Fibroblast of skin of back (primary cell): Measurements from ENCODE around the gene KRTAP10-10.
"Not testable (repeated sequence)": the region's sequence is repeated elsewhere in the genome, so short reads cannot be mapped to it uniquely, and the experiment has no call there.

Experiments
- DNase-seq: peaks from one replicate; pipeline ENCODE4 v3.0.0-alpha.2; 2013

Gene KRTAP10-10

DNA sequence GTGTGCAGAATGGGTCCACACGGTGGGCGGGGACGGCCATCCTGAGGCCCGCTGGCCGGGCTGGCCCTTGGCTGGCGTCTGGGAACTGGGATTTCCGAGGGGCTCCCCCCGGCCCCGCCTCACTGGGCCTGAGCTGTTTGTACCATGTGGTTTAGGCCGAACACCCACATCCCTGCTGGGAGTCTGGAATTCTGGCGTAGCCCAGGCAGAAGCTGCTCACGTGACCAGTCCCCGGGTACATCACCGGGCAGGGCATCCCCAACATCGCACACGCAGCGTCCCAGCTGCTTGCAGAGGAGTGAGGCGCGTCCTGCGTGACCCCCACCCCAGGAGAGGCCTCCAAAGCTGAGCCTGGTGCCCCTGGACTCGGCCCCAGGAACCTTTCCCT, 34.7 kb upstream of the KRTAP10-10 start:
- DNase-seq: no peak

DNA sequence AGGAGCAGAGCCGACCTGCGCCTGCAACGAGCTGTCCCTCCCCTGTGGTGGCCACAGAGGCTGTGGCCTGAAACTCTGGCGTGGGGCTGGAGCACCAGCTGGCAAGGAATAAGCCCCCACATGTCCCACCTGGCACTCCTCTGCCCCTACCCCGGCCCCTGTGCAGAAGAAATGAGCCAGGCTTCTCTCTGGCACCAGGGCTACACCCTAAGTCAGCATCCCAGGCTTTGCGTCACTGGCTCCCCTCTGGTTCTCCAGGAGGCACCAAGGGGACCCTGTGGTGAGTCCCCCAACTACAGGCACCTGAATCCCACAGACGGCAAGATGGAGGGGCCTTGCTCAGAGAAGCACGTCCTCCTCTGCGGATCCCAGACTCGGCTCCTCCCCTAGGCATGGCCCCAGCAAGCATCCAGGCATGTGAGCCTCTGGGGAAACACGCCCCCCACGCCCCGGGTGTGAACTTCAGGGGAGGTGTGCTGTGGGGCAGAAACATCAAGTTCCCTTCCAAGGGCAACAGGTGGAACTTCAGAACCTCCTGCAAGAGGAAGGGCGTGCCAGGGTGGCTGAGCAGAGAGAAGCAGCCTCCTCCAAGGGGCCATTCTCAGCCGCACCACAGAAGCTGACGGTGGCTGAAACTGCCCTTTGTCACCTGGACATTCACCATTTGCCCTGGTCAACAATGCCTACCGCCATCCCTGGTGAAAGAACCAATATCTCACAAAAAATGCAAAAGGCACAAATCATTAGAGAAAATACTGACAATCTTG, 33.9 kb upstream of the KRTAP10-10 start:
- DNase-seq: no peak

DNA sequence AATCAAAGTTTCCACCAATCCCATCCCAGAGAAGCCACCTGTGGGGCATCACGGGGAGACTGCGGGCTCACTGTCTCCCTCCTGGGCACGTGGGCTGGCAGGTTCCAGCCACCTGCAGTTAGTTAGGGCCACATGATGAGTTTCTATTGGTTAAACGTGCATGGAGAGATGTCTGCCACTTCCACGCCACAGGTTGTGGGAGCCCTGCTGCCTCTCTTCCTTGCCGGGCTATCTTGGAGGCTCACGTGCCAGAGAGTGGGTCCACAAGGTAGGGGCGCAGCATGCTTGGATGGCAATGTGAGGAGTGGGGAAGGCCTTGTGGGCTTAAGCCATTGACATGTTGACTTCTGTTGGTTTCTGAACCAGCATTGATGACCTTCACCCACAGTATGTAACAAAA, 33.2 kb upstream of the KRTAP10-10 start:
- no peak for DNase-seq

DNA sequence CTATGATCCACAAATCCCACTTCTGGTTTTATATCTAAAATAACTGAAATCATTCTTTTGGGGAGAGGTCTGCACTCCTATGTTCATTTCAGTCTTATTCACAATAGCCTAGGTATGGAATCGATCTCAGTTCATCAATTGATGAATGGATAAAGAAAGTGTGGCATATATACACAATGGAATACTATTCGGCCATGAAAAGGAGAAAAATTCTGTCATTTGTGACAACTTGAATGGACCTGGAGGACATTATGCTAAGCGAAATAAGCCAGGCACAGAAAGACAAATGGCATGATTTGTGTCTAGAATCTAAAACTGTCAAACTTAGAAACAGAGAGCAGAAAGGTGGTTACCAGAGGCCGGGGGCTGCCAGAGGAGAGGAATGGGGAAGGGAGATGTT, 30.7 kb upstream of the KRTAP10-10 start:
- no peak for DNase-seq

DNA sequence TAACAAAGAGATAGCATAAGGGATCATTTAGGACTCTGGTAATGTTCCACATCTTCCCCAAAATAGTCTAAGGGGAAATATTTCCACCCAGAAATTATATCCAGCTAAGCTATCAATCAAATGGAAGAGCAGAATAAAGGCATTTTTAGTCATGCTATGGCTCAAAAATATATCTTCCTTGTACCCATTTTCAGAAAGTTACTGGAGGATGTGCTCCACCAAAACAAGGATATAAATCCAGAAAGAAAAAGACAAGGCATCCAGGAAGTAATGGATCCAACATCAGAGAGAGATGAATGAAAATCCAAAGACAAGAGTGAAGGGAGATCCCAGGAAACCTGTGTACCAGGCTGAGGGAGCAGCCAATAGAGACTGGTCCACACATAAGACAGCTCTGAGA, 28.0 kb upstream of the KRTAP10-10 start:
- DNase-seq: no peak

DNA sequence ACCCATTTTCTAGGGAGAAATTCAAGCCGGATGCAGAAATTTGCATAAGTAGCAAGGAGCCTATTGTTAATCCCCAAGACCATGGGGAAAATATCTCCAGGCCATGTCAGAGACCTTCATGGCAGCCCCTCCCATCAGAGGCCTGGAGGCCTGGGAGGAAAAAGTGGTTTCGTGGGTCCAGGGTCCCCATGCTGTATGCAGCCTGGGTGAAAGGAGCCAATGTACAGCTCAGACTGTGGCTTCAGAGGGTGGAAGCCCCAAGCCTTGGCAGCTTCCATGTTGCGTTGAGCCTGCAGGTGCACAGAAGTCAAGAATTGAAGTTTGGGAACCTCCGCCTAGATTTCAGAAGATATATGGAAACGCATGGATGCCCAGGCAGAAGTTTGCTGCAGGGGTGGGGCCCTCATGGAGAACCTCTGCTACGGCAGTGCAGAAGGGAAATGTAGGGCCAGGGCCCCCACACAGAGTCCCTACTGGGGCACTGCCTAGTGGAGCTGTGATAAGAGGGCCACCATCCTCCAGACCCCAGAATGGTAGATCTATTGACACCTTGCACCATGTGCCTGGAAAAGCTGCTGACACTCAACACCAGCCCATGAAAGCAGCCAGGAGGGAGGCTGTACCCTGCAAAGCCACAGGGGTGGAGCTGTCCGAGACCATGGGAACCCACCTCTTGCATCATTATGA, 26.9 kb upstream of the KRTAP10-10 start:
- not testable (repeated sequence) for DNase-seq

DNA sequence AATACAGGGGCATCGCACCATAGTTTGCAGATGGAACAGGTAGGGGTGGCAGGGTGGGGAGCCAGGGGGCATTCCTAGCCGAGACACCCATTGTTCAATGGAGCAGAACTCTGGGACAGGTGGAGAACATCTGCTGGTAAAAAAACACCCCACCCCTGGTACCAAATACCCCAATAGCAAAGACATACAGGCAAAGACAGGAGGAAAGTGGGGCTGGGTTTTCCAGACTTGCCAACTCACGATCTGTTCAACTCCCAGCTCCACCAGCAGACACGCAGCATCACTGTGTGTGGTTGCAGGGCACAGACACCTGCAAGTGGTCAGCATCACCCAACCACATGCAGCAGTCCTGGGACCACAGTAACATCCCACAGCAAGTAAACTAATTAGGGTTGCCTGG, 25.6 kb upstream of the KRTAP10-10 start:
- no peak for DNase-seq

DNA sequence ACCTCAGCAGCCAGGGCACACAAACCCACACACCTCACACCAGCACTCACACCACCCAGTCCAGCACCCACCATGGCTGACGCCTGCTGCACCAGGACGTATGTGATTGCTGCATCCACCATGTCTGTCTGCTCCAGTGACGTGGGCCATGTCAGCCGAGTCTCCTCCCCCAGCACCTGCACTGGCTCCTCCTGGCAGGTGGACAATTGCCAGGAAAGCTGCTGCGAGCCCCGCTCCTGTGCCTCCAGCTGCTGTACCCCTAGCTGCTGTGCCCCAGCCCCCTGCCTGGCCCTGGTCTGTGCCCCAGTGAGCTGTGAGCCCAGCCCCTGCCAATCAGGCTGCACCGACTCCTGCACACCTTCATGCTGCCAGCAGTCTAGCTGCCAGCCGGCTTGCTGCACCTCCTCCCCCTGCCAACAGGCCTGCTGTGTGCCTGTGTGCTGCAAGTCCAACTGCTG, 25.1 kb upstream of the KRTAP10-10 start, which contains the start of gene KRTAP10-8:
TSS of gene KRTAP10-8 (plus strand) at position 51 of the 458 bp plus-strand sequence. CDS start at position 73, 22 bp downstream.
- DNase-seq: no peak

DNA sequence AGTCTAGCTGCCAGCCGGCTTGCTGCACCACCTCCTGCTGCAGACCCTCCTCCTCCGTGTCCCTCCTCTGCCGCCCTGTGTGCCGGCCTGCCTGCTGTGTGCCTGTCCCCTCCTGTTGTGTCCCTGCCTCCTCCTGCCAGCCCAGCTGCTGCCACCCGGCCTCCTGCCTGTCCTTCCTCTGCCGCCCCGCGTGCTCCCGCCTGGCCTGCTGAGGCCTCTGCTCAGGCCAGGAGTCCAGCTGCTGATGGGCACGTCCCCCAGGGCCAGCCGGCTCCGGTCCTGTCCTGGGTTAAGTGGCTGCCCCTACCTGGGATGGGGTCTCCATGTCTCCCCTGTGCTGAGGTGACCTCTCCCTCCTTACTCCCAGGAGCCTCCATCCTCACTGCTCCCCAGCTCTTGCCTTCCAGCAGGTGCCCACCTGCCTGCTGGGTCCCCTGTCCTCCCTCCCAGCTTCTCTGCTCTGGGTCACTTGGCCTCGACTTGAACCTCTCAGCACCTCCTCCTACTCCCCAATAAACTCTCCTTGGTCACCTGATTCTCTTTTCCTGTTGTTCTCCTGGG, 24.4 kb upstream of the KRTAP10-10 start:
- DNase-seq: no peak

DNA sequence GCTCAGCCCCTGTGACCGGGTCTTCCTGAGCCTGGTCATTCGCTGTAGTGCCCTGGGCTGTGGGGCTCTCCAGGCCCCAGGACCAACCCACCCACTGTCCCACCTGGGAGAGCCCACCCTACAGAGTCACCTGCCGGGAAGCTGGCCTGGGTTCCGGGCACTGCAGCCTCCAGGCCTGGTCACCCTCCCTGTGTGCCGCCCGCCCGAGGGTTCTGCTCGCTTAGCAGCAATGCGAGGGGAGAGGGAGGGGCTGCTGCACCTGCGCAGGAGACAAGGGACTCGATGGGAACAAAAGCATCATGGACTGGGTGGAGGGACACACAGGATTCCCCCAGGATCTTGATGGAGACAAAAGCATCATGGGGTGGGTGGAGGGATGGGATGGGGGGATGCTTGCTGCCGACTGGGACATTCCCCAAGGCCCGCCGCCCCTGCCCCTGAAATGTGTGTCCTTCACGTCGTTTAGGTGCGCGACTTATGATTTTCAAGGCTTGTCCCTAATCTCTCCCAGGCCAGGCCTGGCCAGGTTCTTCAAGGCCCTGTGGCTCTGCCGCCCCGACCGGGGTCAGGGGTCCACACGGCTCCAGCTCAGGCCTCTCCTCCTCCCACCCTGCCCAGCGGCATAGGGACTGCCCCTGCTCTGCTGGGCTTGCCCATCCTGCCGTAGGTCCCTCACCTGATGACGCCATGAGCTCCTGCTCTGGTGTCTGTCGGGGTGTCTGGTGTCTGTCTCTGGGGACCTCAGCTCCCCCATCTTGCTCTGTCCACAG, 23.6 kb upstream of the KRTAP10-10 start:
- DNase-seq: no peak

DNA sequence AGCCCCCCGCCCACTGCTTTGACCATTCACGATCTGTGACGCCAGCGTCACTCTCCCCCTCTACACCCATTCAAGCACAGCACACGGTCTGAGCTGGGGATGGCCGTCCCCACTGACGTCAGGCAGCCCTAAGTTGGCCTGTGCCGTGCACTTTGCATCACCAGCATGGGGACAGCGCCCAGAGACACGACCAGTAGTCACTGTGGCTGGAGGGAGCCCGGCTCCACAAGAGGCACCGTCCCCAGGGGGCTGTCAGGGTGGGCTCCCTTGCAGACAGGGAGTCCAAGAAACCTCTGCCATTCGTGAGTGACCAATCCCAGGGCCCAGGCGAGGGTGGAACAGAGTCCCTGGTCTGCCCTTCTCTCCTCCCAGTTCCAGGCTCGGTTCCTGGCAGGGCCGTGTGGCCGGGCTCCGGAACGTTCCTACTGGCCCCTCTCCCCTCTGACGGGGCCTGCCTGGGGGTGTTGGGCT, 23.0 kb upstream of the KRTAP10-10 start:
- DNase-seq: no peak

DNA sequence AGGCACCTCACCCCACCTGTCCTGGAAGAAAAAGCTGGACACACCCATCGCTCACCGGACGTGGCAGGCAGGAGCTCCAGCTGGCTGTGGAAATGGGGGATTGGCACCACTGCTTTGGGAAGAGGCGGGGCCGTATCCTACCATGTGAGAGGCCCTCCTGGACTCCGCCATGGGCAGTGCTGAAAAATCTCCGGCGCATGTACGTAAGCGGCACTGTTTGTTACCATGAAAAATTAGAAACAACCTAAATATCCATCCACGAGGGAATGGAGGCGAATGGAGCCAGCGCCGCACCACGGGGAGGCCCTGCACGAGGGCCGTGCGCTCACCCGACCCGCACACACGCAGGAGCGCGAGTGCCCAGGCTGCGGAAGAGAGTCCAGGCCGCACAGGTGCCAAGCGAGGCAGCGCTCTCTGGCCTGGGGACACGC, 22.2 kb upstream of the KRTAP10-10 start:
- no peak for DNase-seq

DNA sequence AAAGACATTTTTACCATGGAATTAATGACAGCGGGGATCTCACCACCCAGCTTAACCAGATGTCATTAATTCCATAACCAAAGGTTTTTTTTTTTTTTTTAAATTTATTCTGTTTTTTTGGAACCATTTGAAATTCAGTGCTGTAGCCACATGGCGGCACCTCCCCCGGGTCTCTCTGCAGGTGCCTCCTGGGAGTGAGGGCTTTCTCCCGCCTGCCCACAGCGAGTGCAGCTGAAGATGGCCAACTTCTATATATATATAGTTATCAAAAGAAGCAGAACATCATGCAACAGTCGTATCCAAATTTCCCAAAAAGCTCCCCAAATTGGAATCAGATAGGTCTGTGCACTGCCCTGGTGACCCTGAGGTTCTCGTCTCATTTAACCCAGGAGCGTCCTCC, 21.7 kb upstream of the KRTAP10-10 start:
- no peak for DNase-seq

DNA sequence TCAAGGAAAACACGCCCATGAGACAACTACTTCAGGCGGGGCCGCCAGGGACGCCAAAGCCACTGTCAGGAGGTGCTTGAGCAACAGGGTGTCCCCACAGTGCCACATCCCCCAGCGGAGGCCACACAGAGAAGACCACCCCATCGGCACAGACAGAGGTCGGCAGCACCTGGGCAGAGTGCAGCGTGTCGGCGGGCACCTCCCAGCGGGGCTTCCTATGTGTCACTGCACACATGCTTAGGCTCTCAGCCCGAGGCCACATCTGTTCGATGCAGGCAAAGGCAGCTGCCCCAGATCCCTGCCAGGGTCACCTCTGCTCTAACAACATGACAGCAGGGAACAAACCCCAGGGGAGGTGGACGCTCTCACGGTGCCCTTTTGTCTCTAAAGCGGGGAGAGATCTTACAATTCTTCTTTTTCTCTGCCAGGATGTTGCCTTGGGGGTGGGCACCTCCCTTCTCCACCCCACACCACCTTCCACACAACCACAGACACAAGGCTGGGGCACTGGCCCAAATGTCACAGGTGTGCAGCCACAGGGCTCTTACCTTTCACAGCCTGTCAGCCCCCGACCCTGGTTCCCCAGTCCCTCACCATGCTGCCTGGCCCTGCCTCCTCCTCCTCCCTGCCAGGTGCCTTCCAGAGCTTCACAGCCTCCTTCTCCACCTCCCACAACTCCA, 21.1 kb upstream of the KRTAP10-10 start:
- DNase-seq: no peak

DNA sequence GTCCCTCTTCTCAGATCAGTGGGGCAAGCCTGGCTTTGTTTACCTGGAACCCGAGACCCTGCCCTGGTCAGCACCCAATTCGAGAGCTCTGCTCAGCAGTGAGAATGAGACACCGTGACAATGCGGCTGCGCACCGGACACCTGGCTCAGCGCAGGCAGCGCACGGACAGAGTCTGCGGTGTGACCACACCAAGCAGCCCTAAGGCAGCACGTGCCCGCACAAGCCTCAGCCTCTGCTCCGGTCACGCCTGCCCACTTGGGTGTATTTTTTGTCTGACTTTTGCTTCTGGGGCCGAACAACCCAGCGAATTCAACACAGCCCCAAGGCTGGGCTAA, 20.6 kb upstream of the KRTAP10-10 start:
- no peak for DNase-seq

DNA sequence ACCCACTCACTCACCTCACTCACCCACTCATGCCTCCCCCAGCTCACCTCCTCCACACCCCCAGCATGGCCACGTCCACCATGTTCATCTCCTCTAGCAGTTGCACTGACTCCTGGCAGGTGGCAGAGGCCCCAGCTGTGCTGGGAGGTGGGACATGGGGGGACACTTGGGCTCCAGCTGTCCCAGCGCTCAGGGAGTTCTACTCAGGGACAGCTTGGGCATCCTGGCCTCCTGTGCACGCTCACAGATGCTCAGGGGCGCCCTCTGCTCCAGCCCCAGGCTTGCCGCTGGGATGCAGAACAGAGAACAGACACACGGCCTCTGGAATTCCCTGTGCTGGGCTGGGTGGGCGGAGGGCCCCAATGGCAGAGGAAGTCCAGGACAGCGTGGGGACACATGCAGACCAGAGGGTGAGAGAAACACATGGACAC, 20.1 kb upstream of the KRTAP10-10 start:
- DNase-seq: no peak

DNA sequence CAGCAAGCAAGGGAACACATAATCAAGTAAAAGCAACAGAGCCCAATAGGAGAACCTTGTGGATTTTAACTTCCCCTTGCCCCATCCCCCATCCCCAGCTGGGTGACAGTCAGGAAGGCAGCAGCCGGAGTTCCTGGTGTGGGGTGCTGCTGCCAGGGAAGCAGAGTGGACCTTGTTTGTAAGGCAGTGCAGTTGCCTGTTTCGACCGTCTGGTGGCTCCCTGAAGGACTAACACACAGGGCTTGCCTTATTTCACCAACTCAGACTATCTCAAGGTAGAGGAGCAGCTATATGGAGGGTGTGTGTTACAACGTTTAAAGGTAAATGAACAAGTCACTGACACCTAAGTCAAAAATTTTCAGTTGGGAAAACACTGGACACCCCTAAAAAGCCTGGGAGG, 18.7 kb upstream of the KRTAP10-10 start:
- no peak for DNase-seq

DNA sequence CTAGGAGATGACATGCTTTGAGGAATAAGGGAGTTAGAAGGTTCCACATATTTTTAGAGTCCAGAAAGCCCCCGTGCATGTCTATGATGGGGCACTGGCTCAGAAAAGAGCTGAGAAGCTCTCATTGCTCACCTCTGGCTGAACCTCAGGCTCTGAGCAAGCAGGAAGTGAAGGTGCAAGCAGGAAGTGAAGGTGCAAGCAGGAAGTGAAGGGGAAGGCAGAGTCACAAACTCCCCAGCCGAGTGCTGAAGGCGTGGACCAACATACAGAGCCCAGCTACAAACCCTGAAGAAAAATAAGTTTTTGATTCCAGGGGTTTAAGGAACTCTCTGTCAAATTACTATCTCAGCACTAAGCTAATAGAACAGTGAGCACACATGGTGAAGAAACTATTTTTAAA, 18.2 kb upstream of the KRTAP10-10 start:
- DNase-seq: no peak

DNA sequence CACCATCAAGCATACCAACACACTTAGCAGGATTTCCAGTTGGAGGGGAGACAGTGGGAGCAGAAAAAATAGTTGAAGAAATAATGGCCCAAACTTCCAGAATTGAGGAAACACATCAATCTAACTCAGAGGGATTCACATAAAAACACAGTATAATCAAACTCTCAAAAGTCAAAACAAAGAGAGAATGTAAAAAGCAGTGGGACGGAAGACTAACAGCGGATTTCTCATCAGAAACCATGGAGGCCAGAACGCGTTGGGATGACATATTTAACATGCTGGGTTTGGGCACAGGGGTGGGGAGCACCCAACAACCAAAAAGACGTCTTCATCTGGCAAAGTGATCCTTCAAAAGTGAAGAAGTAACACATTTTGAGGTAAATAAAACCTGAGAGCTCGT, 17.3 kb upstream of the KRTAP10-10 start:
- no peak for DNase-seq

DNA sequence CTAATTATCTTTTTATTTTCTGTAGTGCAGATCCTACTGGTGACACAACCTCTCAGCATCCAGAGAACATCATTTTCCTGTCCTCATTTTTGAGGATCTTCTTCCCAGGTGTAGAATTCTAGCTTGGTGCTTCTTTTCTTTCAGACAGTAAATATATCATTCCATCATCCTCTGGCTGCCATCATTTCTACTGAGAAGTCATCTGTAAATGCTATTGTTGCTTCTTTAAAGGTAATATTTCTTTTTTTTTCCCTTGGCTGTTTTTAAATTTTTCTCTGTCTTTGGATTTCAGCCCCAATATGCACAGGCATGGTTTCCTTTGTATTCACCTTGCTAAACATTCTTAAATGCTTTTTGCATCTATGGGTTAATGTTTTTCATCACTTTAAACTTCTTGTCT, 13.6 kb upstream of the KRTAP10-10 start:
- DNase-seq: no peak

DNA sequence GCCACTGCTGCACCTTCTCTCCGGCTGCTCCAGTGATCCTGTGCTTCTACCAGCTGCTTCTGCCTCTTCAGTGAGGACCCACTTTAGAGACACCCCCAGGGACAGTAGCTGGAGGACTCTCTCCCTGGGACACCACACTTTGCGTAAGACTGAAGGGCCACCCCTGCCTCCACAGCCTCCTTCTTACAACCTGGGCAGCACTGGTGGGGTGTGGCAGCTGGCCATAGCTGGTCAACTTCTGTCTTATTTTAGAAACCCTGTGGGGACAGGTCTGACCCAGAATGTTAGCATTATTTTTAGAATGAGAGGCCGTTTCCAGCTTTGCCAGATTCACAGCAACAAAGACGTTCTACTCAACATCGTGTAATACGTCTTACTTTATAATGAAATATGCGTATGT, 11.4 kb upstream of the KRTAP10-10 start:
- DNase-seq: no peak

DNA sequence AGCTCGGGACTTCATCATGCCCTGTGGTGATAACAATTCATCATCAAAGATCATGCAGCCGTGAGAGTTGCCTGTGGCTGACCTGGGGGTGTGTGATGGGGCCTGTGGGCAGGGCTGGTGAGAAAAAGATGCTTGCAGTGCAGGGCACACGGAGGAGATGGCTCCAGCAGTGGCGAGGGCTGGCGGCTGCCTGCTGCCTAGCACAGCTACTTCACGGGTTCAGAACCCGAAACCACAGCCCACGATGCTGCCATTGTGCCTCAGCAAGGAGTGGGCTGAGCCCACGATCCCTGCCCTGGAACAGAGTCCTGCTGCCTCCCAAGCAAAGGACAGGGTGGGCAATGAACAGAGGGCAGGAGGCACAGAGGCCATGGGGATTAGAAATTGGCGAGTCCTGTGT, 10.9 kb upstream of the KRTAP10-10 start:
- no peak for DNase-seq
